Stimulated activated CD8-positive, alpha-beta memory T cell treated with anti-CD3 and anti-CD28 coated beads, Interleukin-15, amount 100 ng/mL, for 48 hours (primary cell): ENCODE measurements around the gene OR3A2.
"Not testable (repeated sequence)": the region's sequence is repeated elsewhere in the genome, so short reads cannot be mapped to it uniquely, and the experiment has no call there.

Experiments
- DNase-seq, 2 donors: peaks; one replicate each; pipeline ENCODE4 v3.0.0-alpha.2; 2020; ENCODE audit warnings: low read depth in 2 of 2

The OR3A2 gene

DNA sequence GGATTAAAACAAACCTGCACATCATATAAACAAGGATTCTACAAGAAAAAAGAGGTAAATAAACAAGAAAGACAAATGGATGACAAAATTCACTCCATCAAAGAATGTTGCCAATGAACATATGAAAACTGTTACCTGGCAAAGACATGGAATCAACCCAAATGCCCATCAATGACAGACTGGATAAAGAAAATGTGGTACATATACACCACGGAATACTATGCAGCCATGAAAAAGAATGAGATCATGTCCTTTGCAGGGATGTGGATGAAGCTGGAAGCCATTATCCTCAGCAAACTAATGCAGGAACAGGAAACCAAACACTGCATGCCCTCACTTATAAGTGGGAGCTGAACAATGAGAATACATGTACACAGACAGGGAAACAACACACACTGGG lies 92.6 kb downstream of the OR3A2 start:
- DNase-seq: not testable (repeated sequence)

DNA sequence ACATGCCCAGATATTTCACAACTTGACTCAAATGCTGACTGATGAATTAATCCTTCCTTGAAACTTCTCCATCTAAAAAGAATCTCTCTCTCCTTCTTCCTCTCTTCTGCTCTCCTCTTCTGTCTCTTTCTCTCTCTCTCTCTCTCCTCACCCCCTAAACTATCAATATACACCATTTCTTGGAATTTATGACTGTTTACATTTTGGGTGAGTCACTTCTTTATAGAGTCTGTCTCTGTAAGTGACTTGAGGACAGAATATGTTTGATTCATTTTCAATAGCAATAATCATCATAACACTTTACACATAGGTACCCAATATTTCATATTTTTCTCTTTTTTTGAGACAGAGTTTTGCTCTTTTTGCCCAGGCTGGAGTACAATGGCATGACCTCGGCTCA lies 103.2 kb downstream of the OR3A2 start:
- DNase-seq: no peak

DNA sequence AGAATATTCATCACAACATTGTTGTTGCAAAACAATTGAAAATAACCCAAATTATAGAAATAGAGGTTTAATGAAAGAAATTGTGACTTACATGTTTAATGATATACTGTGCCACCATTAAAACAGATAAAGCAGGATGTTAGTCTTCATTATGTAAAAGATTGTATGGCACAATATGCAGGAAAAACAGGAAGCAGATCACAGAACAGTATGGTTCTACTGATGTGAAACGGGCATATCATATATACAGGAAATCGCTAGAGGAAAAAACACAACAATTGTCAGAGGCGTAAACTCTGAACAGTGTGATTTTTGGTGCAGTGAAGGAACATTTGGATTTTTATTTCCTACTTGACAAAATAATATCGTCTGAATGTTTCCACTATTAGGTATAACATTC lies 110.0 kb downstream of the OR3A2 start:
- DNase-seq: no peak

DNA sequence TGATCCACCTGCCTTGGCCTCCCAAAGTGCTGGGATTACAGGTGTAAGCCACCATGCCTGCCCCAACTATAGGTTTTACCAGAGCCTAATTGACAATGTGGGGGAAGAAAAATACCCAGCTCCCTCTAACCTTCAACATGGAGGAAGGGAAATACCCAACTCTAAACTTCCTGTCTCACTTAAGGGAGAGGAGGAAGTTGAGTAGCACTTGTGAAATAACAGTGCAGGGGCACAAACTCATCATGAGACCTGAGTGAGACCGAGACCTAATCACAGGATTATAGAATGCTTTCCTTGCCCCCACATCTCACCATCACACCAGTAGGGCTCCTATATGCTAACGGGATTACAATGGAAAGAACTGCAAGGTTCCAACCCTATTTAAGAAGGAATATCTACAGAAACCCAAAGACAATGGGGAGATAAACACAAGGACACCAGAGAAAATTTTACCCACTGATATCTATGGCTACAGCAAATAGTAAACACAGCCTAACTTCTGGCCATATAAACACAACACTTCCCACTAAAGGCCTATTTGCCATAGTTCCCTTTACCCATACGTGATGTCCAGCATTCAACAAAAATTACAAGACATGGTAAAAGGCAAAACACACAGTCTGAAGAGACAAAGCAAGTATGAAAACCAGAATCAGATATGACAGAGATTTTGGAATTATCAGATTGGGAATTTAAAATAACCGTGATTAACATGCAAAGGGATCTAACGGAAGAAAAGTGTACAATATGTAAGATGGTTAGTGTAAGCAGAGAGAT lies 114.8 kb downstream of the OR3A2 start:
- DNase-seq: no peak

DNA sequence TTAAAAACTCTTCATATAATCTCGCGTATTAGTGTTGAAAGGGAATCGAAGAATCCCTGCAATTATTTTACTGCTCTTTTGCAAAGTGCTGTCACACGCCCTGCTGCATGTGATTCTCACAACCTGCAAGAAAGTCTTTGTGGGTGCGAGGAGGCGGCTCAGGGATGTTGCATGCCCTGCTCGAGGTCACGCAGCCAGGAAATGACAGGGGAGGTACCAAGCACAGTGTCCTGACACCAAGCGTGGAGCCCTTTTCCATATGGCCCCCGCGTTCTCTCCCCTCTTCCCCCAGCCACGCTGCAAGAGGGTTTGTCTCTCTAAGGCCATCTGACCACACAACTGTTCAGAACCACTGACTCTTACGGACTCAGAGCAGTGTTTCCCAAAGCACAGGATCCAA lies 125.5 kb downstream of the OR3A2 start:
- no peak for DNase-seq

DNA sequence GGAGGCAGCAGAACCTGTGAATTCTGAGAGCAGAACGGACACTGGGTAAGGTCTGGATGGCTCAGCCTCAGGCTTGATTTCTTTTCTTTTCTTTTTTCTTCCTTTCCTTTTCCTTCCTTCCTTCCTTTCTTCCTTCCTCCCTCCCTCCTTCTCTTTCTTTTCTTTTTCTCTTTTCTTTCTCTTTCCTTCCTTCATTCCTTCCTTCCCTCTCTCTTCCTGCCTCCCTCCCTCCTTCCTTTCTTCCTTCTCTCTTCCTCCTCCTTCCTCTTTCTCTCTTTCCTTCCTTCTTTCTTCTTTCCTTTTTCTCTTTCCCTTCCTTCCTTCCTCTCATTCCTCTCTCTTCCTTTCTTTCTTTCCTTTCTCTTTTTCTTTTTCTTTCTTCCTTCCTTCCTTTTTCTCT lies 125.9 kb downstream of the OR3A2 start:
- no peak for DNase-seq

DNA sequence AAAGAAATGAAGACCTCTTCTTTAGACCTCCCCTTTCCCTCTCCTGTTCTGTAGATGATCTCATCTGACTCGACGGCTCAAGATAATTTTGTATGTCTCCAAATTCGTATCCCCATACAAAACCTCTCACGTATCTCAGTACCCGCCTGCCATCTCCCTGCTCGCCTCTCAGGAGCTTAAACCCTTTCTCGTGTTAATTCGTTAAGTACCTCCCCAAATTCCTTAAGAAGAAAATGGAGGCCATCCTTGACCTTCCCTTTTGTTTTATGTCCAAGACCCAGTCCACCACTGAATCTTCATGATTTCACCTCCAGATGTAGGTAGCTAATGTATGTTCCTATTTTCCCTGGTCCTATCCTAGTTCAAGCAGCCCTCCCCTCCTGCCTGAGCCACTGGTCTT lies 129.5 kb downstream of the OR3A2 start:
- no peak for DNase-seq

DNA sequence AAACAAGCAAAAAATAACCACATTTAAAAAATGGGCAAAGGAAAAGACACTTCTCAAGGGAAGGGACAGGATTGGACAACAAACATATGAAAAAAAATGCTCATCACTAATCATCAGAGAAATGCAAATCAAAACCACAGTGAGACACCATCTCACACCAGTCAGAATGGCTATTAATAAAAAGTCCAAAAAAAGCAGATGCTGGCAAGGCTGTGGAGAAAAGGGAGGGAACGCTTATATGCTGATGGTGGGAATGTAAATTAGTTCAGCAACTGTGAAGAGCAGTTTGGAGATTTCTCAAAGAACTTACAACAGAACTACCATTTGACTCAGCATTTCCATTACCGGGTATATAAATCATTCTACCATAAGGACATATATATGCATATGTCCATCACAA lies 137.1 kb downstream of the OR3A2 start:
- not testable (repeated sequence) for DNase-seq

DNA sequence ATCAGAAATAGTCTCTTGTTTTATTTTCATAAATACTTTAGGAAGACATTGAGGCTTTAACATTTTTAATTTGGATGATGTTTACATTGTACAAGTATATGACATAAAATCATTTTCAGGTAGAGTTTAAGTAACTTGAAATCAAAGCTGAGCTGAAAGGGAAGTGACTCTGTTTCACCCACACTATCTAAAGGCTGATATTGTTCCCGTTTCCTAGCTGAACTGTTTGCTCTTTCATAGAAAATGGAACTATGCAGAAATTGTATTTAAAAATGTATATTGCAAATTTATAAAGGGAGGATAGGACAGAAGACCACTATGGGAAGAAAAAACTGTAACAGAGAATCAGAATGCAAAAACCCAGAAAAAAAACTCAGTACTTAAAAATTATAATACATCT lies 141.3 kb downstream of the OR3A2 start:
- DNase-seq: not testable (repeated sequence)

DNA sequence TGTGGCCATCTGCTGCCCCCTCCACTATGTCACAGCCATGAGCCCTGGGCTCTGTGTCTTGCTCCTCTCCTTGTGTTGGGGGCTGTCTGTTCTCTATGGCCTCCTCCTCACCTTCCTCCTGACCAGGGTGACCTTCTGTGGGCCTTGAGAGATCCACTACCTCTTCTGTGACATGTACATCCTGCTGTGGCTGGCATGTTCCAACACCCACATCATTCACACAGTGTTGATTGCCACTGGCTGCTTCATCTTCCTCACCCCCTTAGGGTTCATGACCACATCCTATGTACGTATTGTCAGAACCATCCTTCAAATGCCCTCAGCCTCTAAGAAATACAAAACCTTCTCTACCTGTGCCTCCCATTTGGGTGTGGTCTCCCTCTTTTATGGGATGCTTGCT lies 145.1 kb downstream of the OR3A2 start:
- not testable (repeated sequence) for DNase-seq

DNA sequence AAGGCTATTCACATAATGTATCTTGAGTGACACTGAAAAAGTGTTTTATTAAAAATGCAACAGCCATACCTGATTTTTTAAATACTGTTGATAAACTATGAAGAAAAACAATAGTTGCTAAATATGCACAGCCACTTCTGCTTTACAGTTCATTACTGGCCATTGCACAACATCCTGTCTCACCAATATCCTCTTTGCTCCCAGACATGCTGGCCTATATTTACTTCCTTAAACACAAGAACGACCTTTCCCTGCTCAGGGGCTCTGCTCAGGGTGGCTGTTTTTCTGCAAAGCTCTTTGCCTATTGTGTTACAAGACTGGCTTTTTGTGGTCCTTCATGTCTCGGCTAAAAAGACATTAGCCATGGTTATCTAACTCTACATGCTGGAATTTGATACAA lies 147.4 kb downstream of the OR3A2 start:
- not testable (repeated sequence) for DNase-seq

DNA sequence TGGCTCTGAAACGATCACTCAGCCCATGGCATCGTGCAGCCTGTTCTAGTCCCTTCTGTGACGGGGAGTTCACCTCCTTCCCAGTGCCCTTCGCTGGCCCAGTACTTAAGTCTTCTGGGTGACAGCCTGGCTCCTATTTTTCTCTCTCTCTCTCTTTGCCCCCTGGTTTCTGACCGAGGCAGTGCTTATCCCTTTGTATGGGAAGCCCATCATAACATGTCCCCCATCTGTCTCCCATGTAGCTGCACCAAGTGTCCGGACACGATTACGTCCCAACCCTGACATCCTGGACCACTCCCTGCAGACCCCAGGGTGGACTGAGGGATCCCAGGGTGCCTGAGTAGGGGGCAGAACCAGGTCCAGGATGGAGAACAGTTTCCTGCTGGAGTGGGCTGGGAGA lies 153.8 kb downstream of the OR3A2 start:
- DNase-seq: not testable (repeated sequence)
